Stimulated activated CD4-positive, alpha-beta T cell treated with anti-CD3 and anti-CD28 coated beads, Interleukin-12 subunit alpha, Interleukin-12 subunit beta, amount 100 ng/mL, for 4 hours (primary cell): ENCODE results near the gene C2CD5.
"Not testable (repeated sequence)": the region's sequence is repeated elsewhere in the genome, so short reads cannot be mapped to it uniquely, and the experiment has no call there.

Experiments used
- DNase-seq: peaks from one replicate; pipeline ENCODE4 v3.0.0-alpha.2; 2020

The C2CD5 gene

DNA sequence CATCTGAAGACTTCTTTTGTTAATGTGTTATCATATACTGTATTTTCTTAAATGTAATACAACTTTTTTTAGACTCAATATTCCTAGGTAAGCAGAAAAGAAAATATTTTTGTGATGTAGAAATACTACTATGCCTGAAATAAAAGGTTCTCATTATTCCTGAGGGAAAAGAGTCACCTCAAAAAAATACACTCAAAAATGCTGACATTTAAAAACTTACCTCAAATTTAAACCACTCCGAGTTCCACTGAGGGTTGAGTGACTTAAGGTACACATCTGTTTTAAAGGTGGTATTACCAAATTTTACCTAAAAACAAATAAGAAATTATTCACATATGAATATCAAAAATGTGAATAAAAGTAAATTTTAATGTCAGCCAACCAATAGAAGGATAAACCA lies 9.3 kb downstream of the C2CD5 start:
- no peak for DNase-seq

DNA sequence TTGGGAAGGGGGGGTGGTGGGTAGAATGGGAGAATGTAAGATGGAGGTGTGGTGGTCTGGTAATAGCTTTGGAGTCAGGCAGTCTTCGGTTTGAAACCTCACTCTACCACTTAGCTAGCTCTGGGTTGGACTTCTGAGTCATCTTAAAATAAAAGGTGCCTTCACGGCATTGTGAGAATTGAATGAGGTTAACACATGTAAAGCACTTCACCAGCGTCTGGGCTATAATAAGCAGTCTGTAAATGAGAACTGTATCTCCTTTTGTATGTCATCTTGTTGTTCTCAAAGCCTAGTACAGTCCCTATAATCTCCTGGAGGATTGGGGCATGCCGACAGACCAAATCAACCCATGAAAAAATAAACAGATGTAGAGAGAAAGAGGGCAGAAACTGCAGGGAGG lies 11.2 kb downstream of the C2CD5 start:
- no peak for DNase-seq

GRCh38 chr12:22532317-22532716 lies 12.0 kb downstream of the C2CD5 start:
- DNase-seq: no peak

GRCh38 chr12:22531205-22531604 lies 13.1 kb downstream of the C2CD5 start:
- DNase-seq: no peak

GRCh38 chr12:22529281-22530060 lies 14.9 kb downstream of the C2CD5 start:
- DNase-seq: no peak

GRCh38 chr12:22527999-22528398 lies 16.3 kb downstream of the C2CD5 start:
- DNase-seq: no peak

DNA sequence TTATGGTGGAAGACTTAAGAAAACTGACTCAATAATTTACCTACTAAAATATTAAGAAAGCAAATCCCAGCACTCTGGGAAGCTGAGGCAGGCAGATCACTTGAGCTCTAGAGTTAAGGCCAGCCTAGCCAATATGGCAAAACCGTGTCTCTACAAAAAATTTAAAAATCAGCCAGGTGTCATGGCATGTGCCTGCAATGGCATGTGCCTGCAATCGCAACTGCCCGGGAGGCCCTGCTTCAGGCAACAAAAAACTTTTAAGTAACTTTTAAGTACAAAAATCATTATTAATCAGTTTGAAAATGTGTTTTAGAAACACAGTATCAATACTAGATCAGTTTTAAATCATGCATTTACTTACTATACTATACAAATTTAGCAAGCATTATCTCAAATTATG lies 17.5 kb downstream of the C2CD5 start:
- DNase-seq: no peak

GRCh38 chr12:22525426-22525825 lies 18.9 kb downstream of the C2CD5 start:
- DNase-seq: no peak

GRCh38 chr12:22518998-22519397 lies 25.3 kb downstream of the C2CD5 start:
- no peak for DNase-seq

DNA sequence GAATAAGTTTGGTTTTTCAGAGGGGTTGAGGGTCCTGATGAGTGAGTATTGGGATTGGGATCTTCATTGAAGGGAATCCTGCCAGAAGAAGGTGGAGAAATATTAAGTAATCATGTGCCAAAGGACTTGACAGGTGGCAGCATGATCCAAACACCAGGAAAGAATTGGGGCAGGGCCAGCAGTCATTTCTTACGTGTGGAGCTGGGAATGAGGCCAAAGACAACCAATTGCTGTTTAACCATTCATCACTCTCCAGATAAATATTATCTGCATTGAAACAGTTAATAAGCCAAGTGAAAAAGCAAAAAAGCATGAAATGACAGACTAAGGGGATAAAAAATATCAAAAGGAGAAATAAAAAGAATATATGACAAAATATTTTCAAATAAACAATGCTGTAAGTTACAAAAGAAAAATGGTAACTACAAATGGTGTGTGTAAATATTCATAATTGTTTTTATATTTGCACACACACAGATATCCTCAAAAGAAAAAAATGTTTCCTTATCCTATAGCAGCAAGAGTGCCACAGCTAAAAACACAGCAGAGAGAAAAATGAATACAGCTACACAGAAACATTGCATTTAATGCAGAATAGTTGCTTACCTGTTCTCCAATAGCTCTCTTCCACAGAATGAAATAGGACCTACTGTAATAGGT lies 26.2 kb downstream of the C2CD5 start:
- DNase-seq: no peak

DNA sequence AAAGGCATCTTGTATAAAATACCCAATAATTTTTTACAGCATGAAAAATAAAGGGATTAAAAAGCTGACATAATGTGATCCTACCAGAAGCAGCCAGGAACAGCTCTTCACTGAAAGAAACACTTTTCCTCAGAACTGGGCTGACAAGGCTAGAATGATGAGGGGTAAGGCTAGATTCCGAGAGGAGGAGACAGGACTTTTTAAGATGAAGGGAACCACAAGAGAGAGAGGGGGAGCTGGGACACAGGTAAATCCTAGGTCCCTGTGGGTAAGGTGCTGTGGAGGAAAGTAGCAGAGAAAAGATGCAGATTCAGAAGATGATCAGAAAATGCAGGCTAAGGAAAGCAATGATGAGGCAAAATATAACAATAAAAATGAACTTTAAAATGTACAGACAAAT lies 29.5 kb downstream of the C2CD5 start:
- no peak for DNase-seq

DNA sequence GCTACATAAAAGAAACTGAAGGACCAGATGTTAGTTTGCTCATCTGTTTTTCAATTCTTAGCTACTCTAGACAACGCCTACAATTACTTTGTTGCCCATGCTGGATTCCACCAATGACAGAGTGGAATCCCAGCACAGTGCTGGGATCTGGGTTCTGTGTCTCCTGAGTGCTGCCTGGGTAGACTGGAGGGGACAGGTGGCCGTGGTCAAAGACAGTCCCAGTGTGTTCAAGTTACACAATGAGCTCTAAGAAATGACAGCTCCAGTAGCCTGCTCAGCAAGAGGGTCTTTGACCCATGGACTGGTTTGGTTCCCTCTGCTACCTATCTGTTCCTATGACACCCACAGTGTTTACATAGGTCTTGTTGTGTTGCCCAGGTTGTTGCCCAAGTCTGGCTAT lies 38.5 kb downstream of the C2CD5 start:
- DNase-seq: no peak

GRCh38 chr12:22500100-22500499 lies 44.2 kb downstream of the C2CD5 start:
- no peak for DNase-seq

GRCh38 chr12:22499445-22499844 lies 44.9 kb downstream of the C2CD5 start:
- DNase-seq: no peak

DNA sequence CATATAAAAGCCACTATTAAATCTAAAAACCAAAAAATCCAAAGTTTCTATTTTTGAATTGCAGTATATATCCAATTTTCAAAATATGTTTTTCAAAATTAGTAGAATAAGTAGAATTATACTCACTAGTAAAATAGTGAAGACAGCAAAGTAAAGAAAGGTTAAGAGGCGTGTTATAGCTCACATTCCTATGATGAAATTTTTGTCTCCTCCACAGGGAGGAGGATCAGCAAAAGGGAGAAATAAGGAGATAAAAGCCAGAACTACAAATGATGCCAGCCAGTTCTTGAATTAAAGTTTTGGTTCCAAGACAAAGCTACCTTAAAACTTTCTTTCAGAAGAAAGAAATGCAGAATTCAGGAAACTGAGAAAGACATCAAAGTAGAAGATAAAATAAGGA lies 50.0 kb downstream of the C2CD5 start:
- no peak for DNase-seq

DNA sequence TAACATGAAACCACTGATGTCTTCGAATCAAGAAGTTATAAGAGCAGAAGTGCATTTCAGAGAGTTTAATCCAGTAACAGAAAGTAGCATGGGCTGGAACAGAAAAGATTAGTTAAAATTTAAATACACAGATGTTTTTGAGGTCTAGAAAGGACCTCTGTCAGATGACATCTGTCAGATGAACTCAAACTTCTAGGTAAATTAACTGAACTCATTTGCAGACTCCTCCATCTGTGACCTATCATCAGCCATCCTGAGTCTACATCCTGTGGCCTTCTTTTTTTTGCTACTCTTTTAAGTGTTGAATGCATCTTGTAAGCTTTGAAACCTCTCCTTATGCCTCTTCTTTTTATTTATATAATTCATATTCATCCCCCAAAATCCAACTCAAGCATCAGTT lies 53.3 kb downstream of the C2CD5 start:
- no peak for DNase-seq

DNA sequence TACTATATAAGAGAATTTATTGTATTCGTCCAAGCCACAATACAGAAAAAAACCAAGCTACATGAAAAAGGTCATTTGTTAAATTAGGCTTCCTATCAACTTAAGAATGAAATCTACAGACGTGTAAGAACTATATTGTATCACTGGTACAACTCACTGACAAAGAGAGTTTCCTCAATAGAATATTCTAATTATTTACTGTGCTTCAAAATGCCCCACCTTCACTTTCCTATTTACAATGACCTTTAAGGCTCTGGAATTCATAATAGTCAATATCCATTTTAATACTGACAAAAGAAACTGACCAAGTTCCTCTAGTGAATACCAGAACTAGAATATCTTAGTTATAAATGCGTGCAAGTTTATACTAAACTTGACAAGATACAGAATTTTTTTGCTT lies 55.9 kb downstream of the C2CD5 start:
- DNase-seq: no peak

DNA sequence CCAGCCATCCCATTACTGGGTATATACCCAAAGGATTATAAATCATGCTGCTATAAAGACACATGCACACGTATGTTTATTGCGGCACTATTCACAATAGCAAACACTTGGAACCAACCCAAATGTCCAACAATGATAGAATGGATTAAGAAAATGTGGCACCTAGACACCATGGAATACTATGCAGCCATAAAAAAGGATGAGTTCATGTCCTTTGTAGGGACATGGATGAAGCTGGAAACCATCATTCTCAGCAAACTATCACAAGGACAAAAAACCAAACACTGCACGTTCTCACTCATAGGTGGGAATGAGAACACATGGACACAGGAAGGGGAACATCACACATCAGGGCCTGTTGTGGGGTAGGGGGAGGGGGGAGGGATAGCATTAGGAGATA lies 56.7 kb downstream of the C2CD5 start:
- DNase-seq: not testable (repeated sequence)

DNA sequence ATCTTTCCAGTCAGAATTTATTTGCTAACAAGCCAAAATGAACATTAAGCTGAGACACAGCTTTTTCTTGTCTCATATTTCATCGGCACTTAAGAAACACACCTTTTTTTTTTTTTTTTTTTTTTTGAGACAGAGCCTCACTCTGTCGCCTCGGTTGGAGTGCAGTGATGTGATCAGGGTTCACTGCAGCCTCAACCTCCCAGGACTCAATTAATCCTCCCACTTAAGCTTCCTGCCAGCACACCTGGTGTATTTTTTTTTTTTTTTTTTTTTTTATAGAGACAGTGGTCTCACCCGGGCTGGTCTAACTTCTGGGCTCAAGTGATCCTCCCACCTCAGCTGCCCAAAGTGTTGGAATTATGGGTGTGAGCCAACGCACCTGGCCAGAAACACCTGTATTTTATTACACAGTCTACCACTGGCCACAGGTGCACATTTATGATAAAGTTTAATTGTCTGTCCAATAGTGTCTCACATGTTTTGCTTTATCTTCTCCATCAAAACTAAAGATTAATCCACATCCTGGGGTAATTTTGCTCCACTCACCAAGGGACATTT lies 62.7 kb downstream of the C2CD5 start:
- no peak for DNase-seq

GRCh38 chr12:22480814-22481213 lies 63.5 kb downstream of the C2CD5 start:
- not testable (repeated sequence) for DNase-seq

GRCh38 chr12:22480016-22480415 lies 64.3 kb downstream of the C2CD5 start:
- no peak for DNase-seq

DNA sequence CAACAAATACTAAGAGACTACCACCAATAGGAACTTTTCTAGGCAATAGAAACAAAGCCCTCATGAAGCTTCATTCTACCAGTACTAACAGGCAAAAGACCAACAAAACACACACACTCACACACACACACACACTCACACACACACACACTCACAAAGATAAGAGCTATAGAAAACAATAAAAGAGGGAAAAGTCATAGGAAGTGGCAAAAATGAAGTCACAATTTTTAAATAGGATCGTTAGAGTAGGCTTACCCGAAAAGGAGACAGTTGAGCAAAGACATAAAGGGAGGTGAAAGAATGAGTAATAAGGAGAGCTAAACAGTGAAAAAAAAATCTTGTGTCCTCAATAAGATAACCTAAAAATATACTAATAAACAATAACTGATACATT lies 66.5 kb downstream of the C2CD5 start:
- no peak for DNase-seq

DNA sequence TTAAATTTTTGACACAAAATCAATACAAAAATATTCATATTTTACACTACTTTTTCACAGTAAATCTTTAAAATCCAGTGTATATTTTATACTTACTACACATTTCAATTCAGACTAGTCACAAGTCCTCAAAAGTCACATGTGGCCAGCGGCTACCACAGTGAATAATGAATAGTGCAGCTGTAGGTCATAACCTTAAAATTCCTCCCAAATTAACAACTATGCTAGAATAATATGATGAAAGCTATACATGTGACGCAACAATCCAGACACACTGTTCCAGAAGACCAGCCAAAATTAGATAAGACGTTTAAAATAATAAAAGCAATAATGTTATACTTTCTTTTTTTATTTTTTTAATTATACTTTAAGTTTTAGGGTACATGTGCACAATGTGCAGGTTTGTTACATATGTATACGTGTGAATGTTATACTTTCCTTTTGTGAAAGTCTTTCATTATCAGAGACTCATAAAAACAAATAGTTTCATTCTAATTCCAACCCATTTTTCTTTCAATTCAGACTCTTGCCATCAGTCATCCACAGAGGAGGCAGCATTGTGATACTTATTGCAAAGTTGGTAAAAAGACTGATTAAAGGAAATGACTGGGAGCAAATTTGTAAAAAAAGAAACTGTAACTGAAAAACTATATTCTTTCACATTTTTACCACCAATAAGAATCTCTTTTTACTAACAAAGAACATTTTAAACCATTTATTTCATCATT lies 67.0 kb downstream of the C2CD5 start:
- no peak for DNase-seq

GRCh38 chr12:22476133-22476532 lies 68.2 kb downstream of the C2CD5 start:
- no peak for DNase-seq
